Left renal cortex interstitium (tissue), 4 donors: Measurements from ENCODE around the gene OXGR1. TPM values are rescaled to one million over a fixed set of nuclear protein-coding genes. Genes with fewer than 3 reads are reported as not detected.
"Not testable (repeated sequence)": the region's sequence is repeated elsewhere in the genome, so short reads cannot be mapped to it uniquely, and the experiment has no call there.

Source experiments
- DNase-seq, 4 donors: peaks; one replicate each; pipeline ENCODE4 v3.0.0-alpha.2; 2013; ENCODE audit warnings: low read depth in 4 of 4, low spot score in 2 of 4, missing footprints in 1 of 4
- polyA plus RNA-seq, 4 donors: library from polyadenylated mRNA; unstranded; fragments of 120-200 nt; gene quantifications; one replicate each; pipeline ENCODE4 v1.2.1, GENCODE V29; 2013; ENCODE audit not compliant: insufficient read length in 4 of 4

OXGR1 gene
- polyA plus RNA-seq = 1 to 10 TPM; 3.8 to 4.9 (median 4.2) TPM

- DNase-seq = peak in 2 of 4 donors; percentile 62
Measured at GRCh38 chr13:96994017-96994857, at the start of gene OXGR1. OXGR1 (minus strand) TSS chr13:96994476; CDS start chr13:96987759, 6,717 bp downstream.

DNA sequence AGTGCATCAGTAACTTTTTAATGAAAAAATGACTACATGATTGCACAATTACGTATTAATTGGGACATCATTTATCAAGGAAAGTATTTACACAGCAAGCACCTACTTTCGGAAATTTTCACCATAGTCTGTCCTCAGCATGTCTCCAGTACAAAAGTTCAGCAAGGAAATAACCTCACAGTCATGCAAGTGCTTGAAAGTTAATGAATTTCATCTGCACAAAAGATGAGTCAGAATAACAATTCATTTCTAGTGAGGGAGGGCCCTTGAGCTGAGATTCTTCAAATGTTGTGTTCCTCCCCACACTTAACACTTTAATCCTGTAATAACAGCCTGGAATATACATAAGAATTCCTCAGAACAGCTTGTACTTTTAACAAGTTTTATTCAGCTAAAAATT is 49.0 kb upstream of the OXGR1 start:
- no peak for DNase-seq

DNA sequence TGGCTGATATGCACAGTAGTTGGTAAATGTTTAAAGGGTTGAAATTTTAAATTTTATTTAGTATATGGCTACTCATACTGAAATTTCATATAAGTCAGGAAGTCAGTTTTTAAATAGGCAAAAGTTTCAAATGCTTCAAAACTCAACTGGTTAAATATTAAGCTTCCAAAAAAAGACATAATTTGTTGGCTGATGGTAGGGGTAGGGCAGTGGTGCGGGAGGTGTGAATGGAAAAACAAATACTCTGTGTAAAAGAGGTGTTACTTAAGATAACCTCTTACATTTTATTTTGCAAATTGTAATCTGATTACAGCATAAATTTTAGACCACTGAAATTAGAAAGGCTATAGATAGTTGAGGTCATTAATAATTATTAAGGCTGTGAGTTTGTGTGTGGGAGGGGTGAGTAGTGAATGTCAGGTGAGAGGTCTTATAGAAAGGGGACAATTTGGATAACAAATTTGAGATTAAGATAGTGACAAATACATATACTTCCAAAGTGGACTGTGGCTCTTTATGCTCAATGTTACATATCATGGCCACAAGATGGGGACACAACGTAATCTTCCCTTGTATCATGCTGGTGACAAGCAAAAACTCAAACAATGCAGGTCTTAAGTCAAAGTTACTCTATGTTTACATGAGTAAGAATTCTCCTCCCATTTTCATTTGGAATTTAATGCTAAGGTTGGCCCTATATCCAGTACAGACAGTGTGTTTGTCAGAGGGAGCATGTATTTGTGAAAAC is 36.6 kb upstream of the OXGR1 start:
- peak in 1 of 4 donors; percentile 27 for DNase-seq

GRCh38 chr13:97028441-97029299 is 34.4 kb upstream of the OXGR1 start:
- DNase-seq = peak in 3 of 4 donors; percentile 41 to 63 (median 42)

DNA sequence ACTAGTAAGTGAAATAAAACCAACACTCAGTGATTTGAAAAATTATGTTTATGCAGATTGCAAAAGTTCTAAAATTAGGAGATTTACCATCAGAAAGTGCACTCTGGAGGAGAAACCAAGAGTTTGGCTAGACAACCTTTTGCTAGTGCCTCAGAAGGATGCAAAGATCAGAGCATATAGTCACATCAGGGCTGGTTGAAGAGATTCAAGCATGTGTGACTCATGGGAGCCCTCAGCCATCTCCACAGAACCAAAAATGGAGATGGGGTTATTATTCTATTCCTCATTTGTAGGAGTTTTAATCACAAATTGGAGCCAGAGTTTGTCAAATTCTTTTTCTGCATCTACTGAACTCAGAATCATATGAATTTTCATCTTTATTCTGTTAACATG is 32.9 kb upstream of the OXGR1 start:
- no peak for DNase-seq

GRCh38 chr13:97026531-97027161 is 32.4 kb upstream of the OXGR1 start:
- no peak for DNase-seq

DNA sequence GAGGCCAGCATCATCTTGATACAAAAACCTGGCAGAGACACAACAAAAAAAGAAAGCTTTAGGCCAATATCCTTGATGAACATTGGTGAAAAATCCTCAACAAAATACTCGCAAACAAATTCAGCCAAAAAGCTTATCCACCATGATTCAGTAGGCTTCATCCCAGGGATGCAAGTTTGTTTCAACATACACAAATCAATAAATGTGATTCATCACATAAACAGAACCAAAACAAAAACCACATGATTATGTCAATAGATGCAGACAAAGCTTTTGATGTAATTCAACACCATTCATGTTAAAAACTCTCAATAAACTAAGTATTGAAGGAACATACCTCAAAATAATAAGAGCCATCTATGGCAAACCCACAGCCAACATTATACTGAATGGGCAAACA is 29.5 kb upstream of the OXGR1 start:
- not testable (repeated sequence) for DNase-seq

DNA sequence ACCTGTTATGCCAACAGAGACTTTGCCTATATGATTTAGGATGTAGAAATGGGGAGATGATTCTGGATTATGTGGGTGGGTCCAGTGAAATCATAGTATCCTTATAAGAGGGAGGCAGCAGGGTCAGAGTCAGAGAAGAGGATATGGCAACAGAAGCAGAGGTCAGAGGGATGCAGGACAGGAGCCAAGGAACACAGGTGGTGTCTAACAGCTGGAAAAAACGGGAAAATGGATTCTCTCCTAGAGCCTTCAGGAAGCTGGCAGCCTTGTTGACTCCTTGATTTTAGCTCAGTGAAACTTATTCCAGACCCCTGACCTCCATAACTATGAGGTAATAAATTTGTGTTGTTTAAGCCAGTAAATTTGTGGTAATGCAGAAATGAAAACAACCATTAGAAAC is 28.8 kb upstream of the OXGR1 start:
- no peak for DNase-seq

GRCh38 chr13:97021241-97021640 is 27.0 kb upstream of the OXGR1 start:
- no peak for DNase-seq

GRCh38 chr13:97020689-97021240 is 26.5 kb upstream of the OXGR1 start:
- no peak for DNase-seq

- no peak for DNase-seq
Measured at GRCh38 chr13:97020194-97020593, 25.9 kb upstream of the OXGR1 start.

DNA sequence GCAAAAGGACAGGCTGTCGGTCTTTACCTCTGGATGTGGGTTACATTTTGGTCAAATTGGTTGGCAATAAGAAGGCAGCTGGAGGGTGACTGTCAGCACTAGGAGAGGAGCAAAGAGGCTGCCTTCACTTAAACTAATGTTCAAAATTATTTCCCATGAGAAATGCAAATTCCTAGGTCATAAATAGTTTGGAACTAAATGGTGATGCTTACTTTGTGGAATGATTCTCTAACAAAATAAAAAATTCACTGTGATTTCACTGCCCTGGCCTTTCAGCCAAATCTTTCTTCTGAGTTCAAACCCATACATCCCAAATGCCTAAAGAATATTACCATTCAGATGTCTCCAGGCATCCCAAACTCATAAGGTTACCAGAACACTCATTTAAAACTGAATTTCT is 25.0 kb upstream of the OXGR1 start:
- DNase-seq = no peak

- DNase-seq = peak in 2 of 4 donors; percentile 24 to 52
Measured at GRCh38 chr13:97018029-97018819, 23.9 kb upstream of the OXGR1 start.

DNA sequence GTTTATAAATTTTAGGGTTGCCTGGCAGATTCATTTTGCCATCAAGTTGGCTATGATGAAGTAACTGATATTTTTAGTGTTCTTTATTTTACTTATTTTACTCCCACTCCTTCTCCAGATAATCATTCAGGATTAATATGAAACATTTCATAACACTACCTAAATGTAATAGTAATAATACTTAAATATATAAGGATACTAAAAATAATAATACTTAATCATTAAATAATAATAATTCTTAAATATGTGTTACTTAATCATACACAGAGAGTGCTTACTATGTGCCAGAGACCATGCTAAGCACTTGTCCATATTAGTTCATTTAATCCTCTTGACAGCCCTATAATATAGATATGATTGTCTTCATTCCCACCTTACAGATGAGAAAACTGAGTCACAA is 23.0 kb upstream of the OXGR1 start:
- DNase-seq = no peak

GRCh38 chr13:97015661-97016350 is 21.5 kb upstream of the OXGR1 start:
- no peak for DNase-seq

- no peak for DNase-seq
Measured at GRCh38 chr13:97012251-97013048, 18.2 kb upstream of the OXGR1 start.

- no peak for DNase-seq
Measured at GRCh38 chr13:97011446-97012131, 17.3 kb upstream of the OXGR1 start.
